H9 (cell line): ENCODE data around the gene MT2A. TPM values are rescaled to one million over a fixed set of nuclear protein-coding genes. Genes with fewer than 3 reads are reported as not detected.

Source experiments
- DNase-seq: peaks from one replicate; pipeline ENCODE4 v3.0.0-alpha.2; 2017
- H2AFZ ChIP-seq: one replicate; pipeline ENCODE4 v1.6.1; 2013; ENCODE audit warnings: mild to moderate bottlenecking, low read length, control low read depth, moderate library complexity
- H2AK5ac ChIP-seq: 2 replicates; pipeline ENCODE4 v1.6.1; 2013; ENCODE audit warnings: low read length, control low read depth, mixed read lengths; ENCODE audit not compliant: insufficient read length
- H2BK120ac ChIP-seq: one replicate; pipeline ENCODE4 v1.6.1; 2013; ENCODE audit warnings: low read depth, mild to moderate bottlenecking, low read length, control low read depth, inconsistent platforms; ENCODE audit not compliant: poor library complexity, severe bottlenecking
- H2BK12ac ChIP-seq: 2 replicates; pipeline ENCODE4 v1.6.1; 2013; ENCODE audit warnings: low read length, control low read depth, mixed read lengths, low read depth; ENCODE audit not compliant: insufficient read length
- H2BK15ac ChIP-seq: 2 replicates; pipeline ENCODE4 v1.6.1; 2013; ENCODE audit warnings: low read depth, low read length, control low read depth
- H2BK20ac ChIP-seq: one replicate; pipeline ENCODE4 v1.6.1; 2013; ENCODE audit warnings: low read depth, mild to moderate bottlenecking, low read length, control low read depth, inconsistent platforms; ENCODE audit not compliant: poor library complexity, severe bottlenecking
- H2BK5ac ChIP-seq: 2 replicates; pipeline ENCODE4 v1.6.1; 2013; ENCODE audit warnings: low read length, control low read depth, mixed read lengths; ENCODE audit not compliant: insufficient read length
- H3K14ac ChIP-seq: 2 replicates; pipeline ENCODE4 v1.6.1; 2013; ENCODE audit warnings: low read length, control low read depth; ENCODE audit not compliant: insufficient read depth
- H3K18ac ChIP-seq: 2 replicates; pipeline ENCODE4 v1.6.1; 2013; ENCODE audit warnings: low read depth, mild to moderate bottlenecking, mixed read lengths, low read length, control low read depth; ENCODE audit not compliant: insufficient read length
- H3K23ac ChIP-seq: 2 replicates; pipeline ENCODE4 v1.6.1; 2013; ENCODE audit warnings: low read length, control low read depth, mixed read lengths, low read depth; ENCODE audit not compliant: insufficient read length
- H3K23me2 ChIP-seq: 2 replicates; pipeline ENCODE4 v1.6.1; 2013; ENCODE audit warnings: low read depth, mild to moderate bottlenecking, mixed read lengths, low read length, control low read depth; ENCODE audit not compliant: insufficient read length, poor library complexity, severe bottlenecking
- H3K27ac ChIP-seq: 2 replicates; pipeline ENCODE4 v1.5.1; 2013; ENCODE audit warnings: low read length, control low read depth, mixed read lengths, low read depth; ENCODE audit not compliant: insufficient read length
- H3K27me3 ChIP-seq: 2 replicates; pipeline ENCODE4 v1.6.1; 2013; ENCODE audit warnings: low read length, control low read depth, inconsistent platforms; ENCODE audit not compliant: insufficient read depth
- H3K4ac ChIP-seq: 2 replicates; pipeline ENCODE4 v1.6.1; 2013; ENCODE audit warnings: low read depth, mild to moderate bottlenecking, control low read depth, inconsistent platforms, low read length, moderate library complexity
- H3K4me1 ChIP-seq: 2 replicates; pipeline ENCODE4 v1.6.1; 2013; ENCODE audit warnings: low read length, control low read depth, inconsistent platforms; ENCODE audit not compliant: insufficient read depth
- H3K4me2 ChIP-seq: 2 replicates; pipeline ENCODE4 v1.6.1; 2013; ENCODE audit warnings: low read length, control low read depth, mixed read lengths; ENCODE audit not compliant: insufficient read length, insufficient read depth
- H3K56ac ChIP-seq: 2 replicates; pipeline ENCODE4 v1.6.1; 2013; ENCODE audit warnings: low read depth, mild to moderate bottlenecking, mixed read lengths, low read length, control low read depth; ENCODE audit not compliant: insufficient read length
- H3K79me1 ChIP-seq: 2 replicates; pipeline ENCODE4 v1.6.1; 2013; ENCODE audit warnings: low read depth, mild to moderate bottlenecking, moderate library complexity, low read length, control low read depth, inconsistent platforms; ENCODE audit not compliant: insufficient read depth, poor library complexity, severe bottlenecking
- H3K79me2 ChIP-seq: 2 replicates; pipeline ENCODE4 v1.6.1; 2013; ENCODE audit warnings: low read length, control low read depth, inconsistent platforms; ENCODE audit not compliant: insufficient read depth
- H3K9ac ChIP-seq: 2 replicates; pipeline ENCODE4 v1.6.1; 2013; ENCODE audit warnings: low read length, control low read depth, mixed read lengths; ENCODE audit not compliant: insufficient read length; ENCODE audit errors: extremely low read depth
- H3K9me3 ChIP-seq: one replicate; pipeline ENCODE4 v1.6.1; 2013; ENCODE audit warnings: low read depth, low read length, inconsistent platforms; ENCODE audit not compliant: control insufficient read depth
- H3T11ph ChIP-seq: one replicate; pipeline ENCODE4 v1.6.1; 2013; ENCODE audit warnings: mild to moderate bottlenecking, low read length, control low read depth, inconsistent platforms
- H4K20me1 ChIP-seq: one replicate; pipeline ENCODE4 v1.6.1; 2013; ENCODE audit not compliant: control insufficient read depth, insufficient read length, insufficient read depth
- H4K5ac ChIP-seq: 2 replicates; pipeline ENCODE4 v1.6.1; 2013; ENCODE audit warnings: low read depth, mild to moderate bottlenecking, mixed read lengths, low read length, control low read depth; ENCODE audit not compliant: insufficient read length
- H4K8ac ChIP-seq: replicated peaks from 2 replicates; pipeline ENCODE4 v1.6.1; 2013; ENCODE audit warnings: low read length, control low read depth, mixed read lengths, low read depth; ENCODE audit not compliant: insufficient read length
- H4K91ac ChIP-seq: 2 replicates; pipeline ENCODE4 v1.6.1; 2013; ENCODE audit warnings: low read depth, mild to moderate bottlenecking, moderate library complexity, mixed read lengths, low read length, control low read depth; ENCODE audit not compliant: insufficient read length
- H3K27ac Mint-ChIP-seq, 3 experiments: 2 replicates in 2 of 3; 3 replicates in 1 of 3; pipeline ENCODE4 v1.8.0; 2020 to 2021; ENCODE audit warnings: mixed read lengths in 3 of 3, mild to moderate bottlenecking in 1 of 3, moderate library complexity in 1 of 3
- H3K27me3 Mint-ChIP-seq: 2 replicates; pipeline ENCODE4 v1.8.0; 2021; ENCODE audit warnings: low read depth, mild to moderate bottlenecking, moderate library complexity, mixed read lengths
- H3K36me3 Mint-ChIP-seq, 3 experiments: 2 replicates in 2 of 3; 3 replicates in 1 of 3; pipeline ENCODE4 v1.8.0; 2020 to 2021; ENCODE audit warnings: low read depth in 3 of 3, mixed read lengths in 3 of 3; ENCODE audit not compliant: insufficient read depth in 1 of 3
- H3K4me1 Mint-ChIP-seq, 2 experiments: 2 replicates each; pipeline ENCODE4 v1.8.0; 2020; ENCODE audit warnings: mixed read lengths in 2 of 2
- H3K4me3 Mint-ChIP-seq, 2 experiments: 2 replicates in 1 of 2; 3 replicates in 1 of 2; pipeline ENCODE4 v1.8.0; 2020 to 2021; ENCODE audit warnings: mild to moderate bottlenecking in 2 of 2, mixed read lengths in 2 of 2, moderate library complexity in 1 of 2
- H3K9me3 Mint-ChIP-seq, 2 experiments: 2 replicates in 1 of 2; 3 replicates in 1 of 2; pipeline ENCODE4 v1.8.0; 2020; ENCODE audit warnings: mild to moderate bottlenecking in 2 of 2, mixed read lengths in 2 of 2, moderate library complexity in 1 of 2
- WGBS: extraction: QIAGEN DNeasy Blood & Tissue Kit; methylation state at CpG from one replicate; pipeline ENCODE4 v1.1.7; 2013; ENCODE audit warnings: missing lambda C conversion rate, low lambda C conversion rate, mixed read lengths; ENCODE audit not compliant: insufficient read length; ENCODE audit errors: extremely low coverage; 5-methylcytosine and 5-hydroxymethylcytosine counted together
- total RNA-seq: library from RNA; stranded (reverse); gene quantifications from 2 replicates; pipeline ENCODE4 v1.2.1, GENCODE V29; 2021
- TF ChIP-seq, protein P1 (sequence below): fragments of 200-600 bp; sonication (generic); conservative IDR thresholded peaks from 3 replicates; pipeline ENCODE4 v1.8.0; 2021; ENCODE audit warnings: antibody characterized with exemption, mild to moderate bottlenecking

The MT2A gene
- total RNA-seq, 1 experiment from 2014 or later, result 63.1 TPM

- H4K91ac ChIP-seq, result no peak within 1 kb of the TSS
- Mint-ChIP-seq H3K9me3 (no peaks in the 10 kb centered on the region), H3K4me3 (no peak within 1 kb of the TSS), H3K27ac (no peak within 1 kb of the TSS), H3K36me3 (no peaks in the 10 kb centered on the region), H3K4me1 (peaks cover 0 to 3% of the 10 kb centered on the region in 2 experiments; a peak in 2 of 4 replicates), H3K27me3 (peaks cover 38% of the 10 kb centered on the region)
- no peak within 1 kb of the TSS for H3K9ac ChIP-seq
- no peaks in the 10 kb centered on the region for H3K27me3 ChIP-seq
- no peak within 1 kb of the TSS for H4K8ac ChIP-seq
- no peak within 1 kb of the TSS for H3T11ph ChIP-seq
- no peak within 1 kb of the TSS for H3K4ac ChIP-seq
- no peak within 1 kb of the TSS for H4K5ac ChIP-seq
- H4K20me1 ChIP-seq, result no peaks in the 10 kb centered on the region
- no peak within 1 kb of the TSS for H2BK20ac ChIP-seq
- no peak within 1 kb of the TSS for H2BK5ac ChIP-seq
- WGBS, result no CpG with 5 or more reads among the region's 12 CpGs
- no peak within 1 kb of the TSS for H2BK12ac ChIP-seq
- H3K23me2 ChIP-seq, result no peaks in the 10 kb centered on the region
- H3K56ac ChIP-seq, result no peak within 1 kb of the TSS
- DNase-seq, result no peak
- no peaks in the 10 kb centered on the region for H3K4me1 ChIP-seq
- no peak within 1 kb of the TSS for H2AK5ac ChIP-seq
- no peak within 1 kb of the TSS for H3K18ac ChIP-seq
- H3K79me2 ChIP-seq, result no peaks in the 10 kb centered on the region
- no peak within 1 kb of the TSS for H2BK120ac ChIP-seq
- TF ChIP-seq, protein P1, sequence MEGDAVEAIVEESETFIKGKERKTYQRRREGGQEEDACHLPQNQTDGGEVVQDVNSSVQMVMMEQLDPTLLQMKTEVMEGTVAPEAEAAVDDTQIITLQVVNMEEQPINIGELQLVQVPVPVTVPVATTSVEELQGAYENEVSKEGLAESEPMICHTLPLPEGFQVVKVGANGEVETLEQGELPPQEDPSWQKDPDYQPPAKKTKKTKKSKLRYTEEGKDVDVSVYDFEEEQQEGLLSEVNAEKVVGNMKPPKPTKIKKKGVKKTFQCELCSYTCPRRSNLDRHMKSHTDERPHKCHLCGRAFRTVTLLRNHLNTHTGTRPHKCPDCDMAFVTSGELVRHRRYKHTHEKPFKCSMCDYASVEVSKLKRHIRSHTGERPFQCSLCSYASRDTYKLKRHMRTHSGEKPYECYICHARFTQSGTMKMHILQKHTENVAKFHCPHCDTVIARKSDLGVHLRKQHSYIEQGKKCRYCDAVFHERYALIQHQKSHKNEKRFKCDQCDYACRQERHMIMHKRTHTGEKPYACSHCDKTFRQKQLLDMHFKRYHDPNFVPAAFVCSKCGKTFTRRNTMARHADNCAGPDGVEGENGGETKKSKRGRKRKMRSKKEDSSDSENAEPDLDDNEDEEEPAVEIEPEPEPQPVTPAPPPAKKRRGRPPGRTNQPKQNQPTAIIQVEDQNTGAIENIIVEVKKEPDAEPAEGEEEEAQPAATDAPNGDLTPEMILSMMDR, result no peak
- no peak within 1 kb of the TSS for H3K27ac ChIP-seq
- H3K4me2 ChIP-seq, result no peak within 1 kb of the TSS
- H3K9me3 ChIP-seq, result no peaks in the 10 kb centered on the region
- no peaks in the 10 kb centered on the region for H3K79me1 ChIP-seq
- H3K14ac ChIP-seq, result no peak within 1 kb of the TSS; the same call in 1 of the 2 replicates
- no peak within 1 kb of the TSS for H2BK15ac ChIP-seq
- no peak within 1 kb of the TSS for H3K23ac ChIP-seq
- no peak within 1 kb of the TSS for H2AFZ ChIP-seq
Measured at GRCh38 chr16:56564793-56565477, 43.4 kb upstream of the MT2A start, which contains the start of gene MT4. TSS of gene MT4 (plus strand) at chr16:56565073. CDS start at chr16:56565129, 56 bp downstream.
